Heart right ventricle (tissue), 16 donors: Measurements from ENCODE around the gene SHROOM3. TPM values are rescaled to one million over a fixed set of nuclear protein-coding genes. Genes with fewer than 3 reads are reported as not detected.
A peak's percentile ranks its signal among the peaks of the same experiment; 100 is the strongest.

Experiments
- ATAC-seq, 8 donors: fragments of 200-7000 bp; cut with Tn5 transposase; one replicate each; pipeline ENCODE4 v1.9.1; 2020; ENCODE audit warnings: mild to moderate bottlenecking in 8 of 8, moderate library complexity in 8 of 8, moderate number of reproducible peaks in 1 of 8
- DNase-seq, 2 donors: peaks; one replicate each; pipeline ENCODE4 v3.0.0-alpha.2; 2020
- H3K27ac ChIP-seq, 10 donors: fragments of 200-600 bp; sonication (generic) in 2 of 10; one replicate each; pipeline versions ENCODE4 v1.5.0 to v1.8.0; 2020 to 2022; ENCODE audit warnings: mild to moderate bottlenecking in 3 of 10
- H3K27me3 ChIP-seq, 7 donors: fragments of 200-600 bp; one replicate each; pipeline ENCODE4 v1.8.0; 2021 to 2022; ENCODE audit warnings: mild to moderate bottlenecking in 2 of 7
- H3K36me3 ChIP-seq, 9 donors: fragments of 200-600 bp; sonication (generic) in 1 of 9; one replicate each; pipeline versions ENCODE4 v1.5.0 to v1.8.0; 2020 to 2022; ENCODE audit warnings: mild to moderate bottlenecking in 2 of 9
- H3K4me1 ChIP-seq, 9 donors: fragments of 200-600 bp; sonication (generic) in 1 of 9; one replicate each; pipeline versions ENCODE4 v1.5.0 to v1.8.0; 2020 to 2022; ENCODE audit warnings: mild to moderate bottlenecking in 4 of 9
- H3K4me3 ChIP-seq, 10 donors: fragments of 200-600 bp; sonication (generic) in 2 of 10; one replicate each; pipeline versions ENCODE4 v1.5.0 to v1.8.0; 2020 to 2022; ENCODE audit warnings: mild to moderate bottlenecking in 7 of 10, moderate library complexity in 2 of 10
- H3K9me3 ChIP-seq, 11 donors: fragments of 200-600 bp in 10 of 11; sonication (generic) in 2 of 11; one replicate each; pipeline versions ENCODE4 v1.5.0 to v1.8.0; 2013 to 2022; ENCODE audit warnings: mild to moderate bottlenecking in 2 of 11, control low read depth in 1 of 11, moderate library complexity in 1 of 11
- WGBS, 2 donors: extraction: QIAGEN DNeasy Blood & Tissue Kit; methylation state at CpG; one replicate each; pipeline ENCODE4 v1.1.7; 2013; ENCODE audit warnings: inconsistent platforms in 1 of 2; 5-methylcytosine and 5-hydroxymethylcytosine counted together
- intact Hi-C, 10 donors: fragments of 100-400 bp; cut with DNase I; formaldehyde crosslinking; loops; one replicate each; pipeline versions ENCODE4 v1.11.1 to v1.14.2; 2022
- polyA plus RNA-seq, 2 donors: library from polyadenylated mRNA; stranded (reverse); fragments of 200-250 nt; gene quantifications; one replicate each; pipeline ENCODE4 v1.2.3, GENCODE V29; 2013
- total RNA-seq, 10 donors: library from RNA; stranded (reverse); fragmentation: NEBNext Ultra II Directional in 3 of 10; extraction: Animal tissue kit (Norgen Biotek cat#: 25700) in 3 of 10; gene quantifications; one replicate each; pipeline versions ENCODE4 v1.2.1 to v1.2.4, GENCODE V29; 2021 to 2023
- TF ChIP-seq, protein P1 (sequence below), 9 donors: fragments of 200-600 bp; sonication (generic) in 2 of 9; IDR thresholded peaks; one replicate each; pipeline versions ENCODE4 v1.5.0 to v1.8.0; 2021 to 2022; ENCODE audit warnings: antibody characterized with exemption in 9 of 9, mild to moderate bottlenecking in 5 of 9, moderate library complexity in 1 of 9
- donor health status: Arrhythmogenic right ventricular cardiomyopathy.
- donor health status: ischemic (EF 13 %, LVEDD 7.1; RV severe dilation, severe dysfunction).
- donor health status: healthy with polysubstance abuse.
- donor health status: DM: no; HTN: yes; CAD: no.
- donor health status: DM: no; HTN: no; CAD: no.
- donor health status: ischemic (EF 25% LVEDD 6.9; RV normal size, moderate dysfunction).
- donor health status: ischemic (EF 25% LVEDD 5.7; RV mildly dilated, moderate dysfunction).
- donor health status: healthy.
- donor health status: DM: yes; HTN: yes; CAD: no.
- donor health status: Ischemic cardiomyopathy.
- donor health status: ischemic (EF 35%, LVEDD 5.7; RV mildly dilated, moderate dysfunction).
- donor health status: nonischemic (EF 11% LVEDD 7.7; RV severe dilation, severe dysfunction).
- donor health status: DM: yes; HTN: yes; CAD: no.
- donor health status: PGD.
- donor health status: ischemic (EF 29% LVEDD 5.4; RV normal size, mild dysfunction).
- donor health status: nonischemic (EF 23%, LVEDD 6.1; RV moderate dilation, normal function).

Gene SHROOM3
- total and polyA plus RNA-seq, 12 donors = 1.7 to 33.3 (median 15.9) TPM

DNA sequence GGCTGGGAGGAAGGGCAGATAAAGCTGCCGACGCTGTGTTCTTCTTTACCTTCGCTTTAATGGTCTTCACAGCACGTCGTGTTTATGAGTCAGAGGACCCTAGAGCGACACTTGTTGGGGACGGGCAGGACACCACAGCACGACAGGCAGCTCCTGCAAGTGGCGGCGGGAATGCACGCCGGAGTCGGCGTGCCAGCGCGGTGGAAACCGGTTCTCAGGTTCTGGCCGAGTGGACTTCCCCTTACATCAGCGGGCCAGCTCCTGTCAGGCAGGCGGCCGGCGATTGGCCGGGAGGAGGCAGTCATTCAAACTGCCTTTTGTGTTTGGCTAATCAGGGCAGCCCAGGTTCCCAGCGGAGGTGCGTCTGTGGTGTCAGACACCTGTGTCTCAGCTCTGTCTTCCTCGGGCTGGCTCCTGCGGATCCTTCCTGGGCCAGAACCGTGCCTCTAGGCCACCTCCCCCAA is 150.9 kb downstream of the SHROOM3 start:
- peak overlapping the region in 9 of 10 donors; percentile 27 to 56 (median 51) for H3K4me3 ChIP-seq
- H3K27me3 ChIP-seq = peaks cover 0 to 36% (median 0%) of the 10 kb centered on the region in 7 donors
- peak; percentile 68 to 93 (median 89) for ATAC-seq
- 6 to 8% methylated on average over 28 of the region's 28 CpGs for WGBS, 2 donors
- peak; percentile 74 to 77 for DNase-seq
- no peaks in the 10 kb centered on the region for H3K36me3 ChIP-seq
- intact Hi-C loops = loop anchor here in 3 of 10 donors (10.0 kb wide), 3 partner anchors 61 to 281 kb away; partner anchors contain the start of gene STBD1 (in 1 of the 3)
- H3K4me1 ChIP-seq = peaks cover 0 to 41% (median 16%) of the 10 kb centered on the region in 9 donors
- peak overlapping the region; percentile 55 to 88 (median 76) for H3K27ac ChIP-seq
- no peaks in the 10 kb centered on the region for H3K9me3 ChIP-seq
- TF ChIP-seq, protein P1, sequence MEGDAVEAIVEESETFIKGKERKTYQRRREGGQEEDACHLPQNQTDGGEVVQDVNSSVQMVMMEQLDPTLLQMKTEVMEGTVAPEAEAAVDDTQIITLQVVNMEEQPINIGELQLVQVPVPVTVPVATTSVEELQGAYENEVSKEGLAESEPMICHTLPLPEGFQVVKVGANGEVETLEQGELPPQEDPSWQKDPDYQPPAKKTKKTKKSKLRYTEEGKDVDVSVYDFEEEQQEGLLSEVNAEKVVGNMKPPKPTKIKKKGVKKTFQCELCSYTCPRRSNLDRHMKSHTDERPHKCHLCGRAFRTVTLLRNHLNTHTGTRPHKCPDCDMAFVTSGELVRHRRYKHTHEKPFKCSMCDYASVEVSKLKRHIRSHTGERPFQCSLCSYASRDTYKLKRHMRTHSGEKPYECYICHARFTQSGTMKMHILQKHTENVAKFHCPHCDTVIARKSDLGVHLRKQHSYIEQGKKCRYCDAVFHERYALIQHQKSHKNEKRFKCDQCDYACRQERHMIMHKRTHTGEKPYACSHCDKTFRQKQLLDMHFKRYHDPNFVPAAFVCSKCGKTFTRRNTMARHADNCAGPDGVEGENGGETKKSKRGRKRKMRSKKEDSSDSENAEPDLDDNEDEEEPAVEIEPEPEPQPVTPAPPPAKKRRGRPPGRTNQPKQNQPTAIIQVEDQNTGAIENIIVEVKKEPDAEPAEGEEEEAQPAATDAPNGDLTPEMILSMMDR (IDR thresholded peaks at IDR 0.05) = peak in 7 of 9 donors; percentile 19 to 54 (median 38)

DNA sequence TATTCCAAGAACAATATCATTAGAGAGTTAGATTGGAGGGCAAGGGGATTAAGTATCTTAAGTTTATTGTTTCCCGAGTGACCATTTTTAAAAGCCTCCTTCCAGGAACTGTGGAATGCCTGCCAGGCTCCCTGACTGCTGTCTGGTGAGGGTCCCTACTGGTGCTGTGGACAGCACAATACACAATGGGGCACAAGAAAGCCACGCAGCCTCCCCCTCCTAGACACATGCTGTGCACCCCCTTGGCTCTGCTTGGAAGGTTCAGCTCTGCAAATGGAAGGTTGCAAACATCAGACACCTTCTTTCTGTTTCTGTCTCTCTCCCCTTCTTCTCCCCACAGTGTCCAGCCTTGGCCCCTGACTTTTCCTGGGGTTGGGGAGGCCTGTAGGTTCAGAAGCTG is 153.2 kb downstream of the SHROOM3 start:
- Histone ChIP-seq H3K9me3 (no peaks in the 10 kb centered on the region), H3K4me3 (no peak overlapping the region), H3K27ac (peak overlapping the region in 6 of 10 donors; percentile 8 to 88 (median 50)), H3K27me3 (peaks cover 0 to 36% (median 0%) of the 10 kb centered on the region in 7 donors), H3K4me1 (peaks cover 0 to 53% (median 25%) of the 10 kb centered on the region in 9 donors), H3K36me3 (no peaks in the 10 kb centered on the region)
- 48 to 64% methylated on average over 2 of the region's 2 CpGs for WGBS, 2 donors
- TF ChIP-seq, protein P1 (IDR thresholded peaks at IDR 0.05) = no peak
- intact Hi-C loops = loop anchor here in 3 of 10 donors (10.0 kb wide), 3 partner anchors 63 to 283 kb away; partner anchors contain the start of gene STBD1 (in 1 of the 3)
- ATAC-seq = no peak
- DNase-seq = no peak

DNA sequence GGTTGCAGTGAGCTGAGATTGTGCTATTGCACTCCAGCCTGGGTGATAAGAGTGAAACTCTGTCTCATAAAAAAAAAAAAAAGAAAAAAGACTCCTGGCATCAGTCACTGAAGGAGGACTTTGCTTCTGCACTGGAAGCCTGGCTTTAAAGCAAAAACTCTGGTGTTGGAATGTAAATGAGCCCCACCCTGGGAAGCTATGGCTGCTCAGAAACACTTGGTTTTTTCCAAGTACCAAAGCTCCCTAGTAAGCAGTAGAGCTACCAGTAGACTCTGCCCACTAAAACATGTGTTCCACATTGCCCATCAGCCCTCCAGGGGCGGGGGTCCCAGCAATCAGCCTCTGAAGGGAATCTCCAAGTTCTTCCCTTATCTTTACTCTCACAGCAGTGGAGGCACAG is 154.4 kb downstream of the SHROOM3 start:
- peaks cover 0 to 32% (median 0%) of the 10 kb centered on the region in 7 donors for H3K27me3 ChIP-seq
- ATAC-seq = peak in 2 of 8 donors; percentile 17 to 30

More for the DNA sequence above, 154.4 kb downstream of the SHROOM3 start:
- TF ChIP-seq, protein P1 (IDR thresholded peaks at IDR 0.05) = no peak
- no peak for DNase-seq
- H3K9me3 ChIP-seq = no peaks in the 10 kb centered on the region
- peak overlapping the region; percentile 45 to 88 (median 78) for H3K27ac ChIP-seq
- H3K4me1 ChIP-seq = peaks cover 0 to 52% (median 25%) of the 10 kb centered on the region in 9 donors
- H3K36me3 ChIP-seq = no peaks in the 10 kb centered on the region
- H3K4me3 ChIP-seq = no peak overlapping the region
- 27% methylated on average over 1 of the region's 1 CpG for WGBS, 2 donors
- intact Hi-C loops = loop anchor here in 3 of 10 donors (10.0 kb wide), 3 partner anchors 65 to 285 kb away; partner anchors contain the start of gene STBD1 (in 1 of the 3)
